WTC11 (cell line): ENCODE results near the gene SCO2.
"Not testable (repeated sequence)": the region's sequence is repeated elsewhere in the genome, so short reads cannot be mapped to it uniquely, and the experiment has no call there.

Experiments used
- NFYB ChIP-seq: sonication (generic); formaldehyde crosslinking; conservative IDR thresholded peaks from 2 replicates; pipeline ENCODE4 v1.8.0; 2022; ENCODE audit warnings: low read depth, missing genetic modification reagents
- NR2C2 ChIP-seq: sonication (generic); formaldehyde crosslinking; IDR thresholded peaks from 2 replicates; pipeline ENCODE4 v1.8.0; 2022; ENCODE audit warnings: mild to moderate bottlenecking, missing genetic modification reagents
- TCF7 ChIP-seq: sonication (generic); formaldehyde crosslinking; IDR thresholded peaks from 2 replicates; pipeline ENCODE4 v1.8.0; 2022; ENCODE audit warnings: mild to moderate bottlenecking, low read depth, missing genetic modification reagents, moderate library complexity
- TP53 ChIP-seq: sonication (generic); formaldehyde crosslinking; IDR thresholded peaks from 2 replicates; pipeline ENCODE4 v1.8.1; 2023; ENCODE audit warnings: mild to moderate bottlenecking, missing genetic modification reagents
- ZNF263 ChIP-seq: sonication (generic); formaldehyde crosslinking; IDR thresholded peaks from 2 replicates; pipeline ENCODE4 v1.8.1; 2022; ENCODE audit warnings: low read depth, mild to moderate bottlenecking, moderate library complexity, missing genetic modification reagents
- ZNF396 ChIP-seq: fragments of 250-450 bp; sonication (Bioruptor Pico); IDR thresholded peaks from 2 replicates; pipeline ENCODE4 v1.8.0; 2021; ENCODE audit warnings: mild to moderate bottlenecking, moderate library complexity, borderline replicate concordance
- ZNF416 ChIP-seq: fragments of 250-450 bp; sonication (Bioruptor Pico); IDR thresholded peaks from 2 replicates; pipeline ENCODE4 v1.9.0; 2021; ENCODE audit warnings: mild to moderate bottlenecking, inconsistent platforms
- ZNF423 ChIP-seq: fragments of 250-450 bp; sonication (Bioruptor Pico); IDR thresholded peaks from 2 replicates; pipeline ENCODE4 v2.1.2; 2022; ENCODE audit warnings: mild to moderate bottlenecking, moderate library complexity
- TF ChIP-seq, protein P1 (sequence below): fragments of 200-600 bp; IDR thresholded peaks from 2 replicates; pipeline ENCODE4 v1.8.0; 2022; ENCODE audit warnings: antibody characterized with exemption
- TF ChIP-seq, protein P2 (sequence below): sonication (generic); formaldehyde crosslinking; IDR thresholded peaks from 2 replicates; pipeline ENCODE4 v1.8.0; 2023; ENCODE audit warnings: missing genetic modification reagents
- TF ChIP-seq, protein P3 (sequence below): sonication (generic); formaldehyde crosslinking; IDR thresholded peaks from 2 replicates; pipeline ENCODE4 v1.8.1; 2022; ENCODE audit warnings: mild to moderate bottlenecking, moderate library complexity, missing genetic modification reagents
- TF ChIP-seq, protein P4 (sequence below): sonication (generic); formaldehyde crosslinking; IDR thresholded peaks from 2 replicates; pipeline ENCODE4 v1.8.0; 2022; ENCODE audit warnings: mild to moderate bottlenecking, missing genetic modification reagents
- TF ChIP-seq, protein P5 (sequence below): sonication (generic); formaldehyde crosslinking; IDR thresholded peaks from 2 replicates; pipeline ENCODE4 v1.8.1; 2022; ENCODE audit warnings: low read depth, mild to moderate bottlenecking, moderate library complexity, missing genetic modification reagents, borderline replicate concordance
- TF ChIP-seq, protein P6 (sequence below): sonication (generic); formaldehyde crosslinking; IDR thresholded peaks from 2 replicates; pipeline ENCODE4 v1.8.0; 2023; ENCODE audit warnings: mild to moderate bottlenecking, missing genetic modification reagents

DNA sequence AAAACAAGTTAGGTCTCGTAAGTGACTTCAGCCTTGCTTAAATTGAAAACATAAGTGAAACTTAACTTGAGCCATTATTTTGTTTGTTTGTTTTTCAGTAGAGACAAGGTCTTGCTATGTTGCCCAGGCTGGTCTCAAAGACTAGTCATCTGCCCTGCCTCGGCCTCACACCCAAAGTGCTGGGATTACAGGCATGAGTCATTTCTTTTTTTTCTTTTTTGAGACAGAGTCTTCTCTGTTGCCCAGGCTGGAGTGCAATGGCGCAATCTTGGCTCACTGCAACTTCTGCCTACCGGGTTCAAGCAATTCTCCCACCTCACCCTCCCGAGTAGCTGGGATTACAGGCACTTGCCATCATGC is 16.2 kb upstream of the SCO2 start:
- TF ChIP-seq ZNF396 (CRISPR knock-in tag); ZNF416 (CRISPR knock-in tag); TP53 (CRISPR knock-in tag); NR2C2 (CRISPR knock-in tag); NFYB (CRISPR knock-in tag); ZNF423; TCF7 (CRISPR knock-in tag); ZNF263 (CRISPR knock-in tag): not testable (repeated sequence)
- TF ChIP-seq, protein P1, sequence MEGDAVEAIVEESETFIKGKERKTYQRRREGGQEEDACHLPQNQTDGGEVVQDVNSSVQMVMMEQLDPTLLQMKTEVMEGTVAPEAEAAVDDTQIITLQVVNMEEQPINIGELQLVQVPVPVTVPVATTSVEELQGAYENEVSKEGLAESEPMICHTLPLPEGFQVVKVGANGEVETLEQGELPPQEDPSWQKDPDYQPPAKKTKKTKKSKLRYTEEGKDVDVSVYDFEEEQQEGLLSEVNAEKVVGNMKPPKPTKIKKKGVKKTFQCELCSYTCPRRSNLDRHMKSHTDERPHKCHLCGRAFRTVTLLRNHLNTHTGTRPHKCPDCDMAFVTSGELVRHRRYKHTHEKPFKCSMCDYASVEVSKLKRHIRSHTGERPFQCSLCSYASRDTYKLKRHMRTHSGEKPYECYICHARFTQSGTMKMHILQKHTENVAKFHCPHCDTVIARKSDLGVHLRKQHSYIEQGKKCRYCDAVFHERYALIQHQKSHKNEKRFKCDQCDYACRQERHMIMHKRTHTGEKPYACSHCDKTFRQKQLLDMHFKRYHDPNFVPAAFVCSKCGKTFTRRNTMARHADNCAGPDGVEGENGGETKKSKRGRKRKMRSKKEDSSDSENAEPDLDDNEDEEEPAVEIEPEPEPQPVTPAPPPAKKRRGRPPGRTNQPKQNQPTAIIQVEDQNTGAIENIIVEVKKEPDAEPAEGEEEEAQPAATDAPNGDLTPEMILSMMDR = not testable (repeated sequence)
- TF ChIP-seq, protein P2, sequence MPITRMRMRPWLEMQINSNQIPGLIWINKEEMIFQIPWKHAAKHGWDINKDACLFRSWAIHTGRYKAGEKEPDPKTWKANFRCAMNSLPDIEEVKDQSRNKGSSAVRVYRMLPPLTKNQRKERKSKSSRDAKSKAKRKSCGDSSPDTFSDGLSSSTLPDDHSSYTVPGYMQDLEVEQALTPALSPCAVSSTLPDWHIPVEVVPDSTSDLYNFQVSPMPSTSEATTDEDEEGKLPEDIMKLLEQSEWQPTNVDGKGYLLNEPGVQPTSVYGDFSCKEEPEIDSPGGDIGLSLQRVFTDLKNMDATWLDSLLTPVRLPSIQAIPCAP (CRISPR knock-in tag) = not testable (repeated sequence)
- TF ChIP-seq, protein P3, sequence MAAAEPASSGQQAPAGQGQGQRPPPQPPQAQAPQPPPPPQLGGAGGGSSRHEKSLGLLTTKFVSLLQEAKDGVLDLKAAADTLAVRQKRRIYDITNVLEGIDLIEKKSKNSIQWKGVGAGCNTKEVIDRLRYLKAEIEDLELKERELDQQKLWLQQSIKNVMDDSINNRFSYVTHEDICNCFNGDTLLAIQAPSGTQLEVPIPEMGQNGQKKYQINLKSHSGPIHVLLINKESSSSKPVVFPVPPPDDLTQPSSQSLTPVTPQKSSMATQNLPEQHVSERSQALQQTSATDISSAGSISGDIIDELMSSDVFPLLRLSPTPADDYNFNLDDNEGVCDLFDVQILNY (CRISPR knock-in tag) = not testable (repeated sequence)
- TF ChIP-seq, protein P4, sequence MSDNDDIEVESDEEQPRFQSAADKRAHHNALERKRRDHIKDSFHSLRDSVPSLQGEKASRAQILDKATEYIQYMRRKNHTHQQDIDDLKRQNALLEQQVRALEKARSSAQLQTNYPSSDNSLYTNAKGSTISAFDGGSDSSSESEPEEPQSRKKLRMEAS (CRISPR knock-in tag) = not testable (repeated sequence)
- TF ChIP-seq, protein P5, sequence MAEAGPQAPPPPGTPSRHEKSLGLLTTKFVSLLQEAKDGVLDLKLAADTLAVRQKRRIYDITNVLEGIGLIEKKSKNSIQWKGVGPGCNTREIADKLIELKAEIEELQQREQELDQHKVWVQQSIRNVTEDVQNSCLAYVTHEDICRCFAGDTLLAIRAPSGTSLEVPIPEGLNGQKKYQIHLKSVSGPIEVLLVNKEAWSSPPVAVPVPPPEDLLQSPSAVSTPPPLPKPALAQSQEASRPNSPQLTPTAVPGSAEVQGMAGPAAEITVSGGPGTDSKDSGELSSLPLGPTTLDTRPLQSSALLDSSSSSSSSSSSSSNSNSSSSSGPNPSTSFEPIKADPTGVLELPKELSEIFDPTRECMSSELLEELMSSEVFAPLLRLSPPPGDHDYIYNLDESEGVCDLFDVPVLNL = not testable (repeated sequence)
- TF ChIP-seq, protein P6, sequence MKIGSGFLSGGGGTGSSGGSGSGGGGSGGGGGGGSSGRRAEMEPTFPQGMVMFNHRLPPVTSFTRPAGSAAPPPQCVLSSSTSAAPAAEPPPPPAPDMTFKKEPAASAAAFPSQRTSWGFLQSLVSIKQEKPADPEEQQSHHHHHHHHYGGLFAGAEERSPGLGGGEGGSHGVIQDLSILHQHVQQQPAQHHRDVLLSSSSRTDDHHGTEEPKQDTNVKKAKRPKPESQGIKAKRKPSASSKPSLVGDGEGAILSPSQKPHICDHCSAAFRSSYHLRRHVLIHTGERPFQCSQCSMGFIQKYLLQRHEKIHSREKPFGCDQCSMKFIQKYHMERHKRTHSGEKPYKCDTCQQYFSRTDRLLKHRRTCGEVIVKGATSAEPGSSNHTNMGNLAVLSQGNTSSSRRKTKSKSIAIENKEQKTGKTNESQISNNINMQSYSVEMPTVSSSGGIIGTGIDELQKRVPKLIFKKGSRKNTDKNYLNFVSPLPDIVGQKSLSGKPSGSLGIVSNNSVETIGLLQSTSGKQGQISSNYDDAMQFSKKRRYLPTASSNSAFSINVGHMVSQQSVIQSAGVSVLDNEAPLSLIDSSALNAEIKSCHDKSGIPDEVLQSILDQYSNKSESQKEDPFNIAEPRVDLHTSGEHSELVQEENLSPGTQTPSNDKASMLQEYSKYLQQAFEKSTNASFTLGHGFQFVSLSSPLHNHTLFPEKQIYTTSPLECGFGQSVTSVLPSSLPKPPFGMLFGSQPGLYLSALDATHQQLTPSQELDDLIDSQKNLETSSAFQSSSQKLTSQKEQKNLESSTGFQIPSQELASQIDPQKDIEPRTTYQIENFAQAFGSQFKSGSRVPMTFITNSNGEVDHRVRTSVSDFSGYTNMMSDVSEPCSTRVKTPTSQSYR (CRISPR knock-in tag) = not testable (repeated sequence)
